ENCODE measurements around the gene WDR20.
A peak's percentile ranks its signal among the peaks of the same experiment; 100 is the strongest.
"Not testable (repeated sequence)": the region's sequence is repeated elsewhere in the genome, so short reads cannot be mapped to it uniquely, and the experiment has no call there.

Gene WDR20

DNA sequence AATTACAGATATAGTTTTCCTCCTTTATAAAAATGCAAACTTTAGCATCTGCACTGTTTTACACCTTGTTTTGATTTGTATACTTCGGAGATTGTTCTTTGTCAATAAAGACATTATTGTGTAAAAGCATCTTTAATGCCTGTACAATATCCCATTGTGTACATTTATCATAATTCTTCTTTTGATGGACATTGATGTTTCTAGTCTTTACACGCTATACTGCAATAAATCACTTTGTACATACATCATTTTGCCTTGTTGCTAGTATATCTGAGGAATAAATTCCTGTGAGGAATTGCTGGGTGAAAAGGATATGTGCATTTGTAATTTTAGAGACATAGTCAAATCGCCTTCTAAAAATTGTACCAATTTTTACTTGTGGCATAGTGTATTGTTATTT lies 30.4 kb downstream of the WDR20 start:
- TF ChIP-seq POLR2A (IDR thresholded peaks at IDR 0.05; ENCODE audit: low read depth, low read length): no peak
- DNase-seq (ENCODE audit: insufficient read length, low spot score) (no peak), FAIRE-seq (no peak)

- FAIRE-seq: peak; percentile 73
- DNase-seq (ENCODE audit: insufficient read length, low spot score): no peak
- TF ChIP-seq POLR2A (IDR thresholded peaks at IDR 0.05; ENCODE audit: low read depth, low read length): no peak
These were observed 31.7 kb downstream of the WDR20 start for GRCh38 chr14:102171173-102172020.

DNA sequence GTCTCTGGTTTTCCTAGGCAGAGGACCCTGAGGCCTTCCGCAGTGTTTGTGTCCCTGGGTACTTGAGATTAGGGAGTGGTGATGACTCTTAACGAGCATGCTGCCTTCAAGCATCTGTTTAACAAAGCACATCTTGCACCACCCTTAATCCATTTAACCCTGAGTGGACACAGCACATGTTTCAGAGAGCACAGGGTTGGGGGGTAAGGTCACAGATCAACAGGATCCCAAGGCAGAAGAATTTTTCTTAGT lies 32.2 kb downstream of the WDR20 start:
- FAIRE-seq; DNase-seq (ENCODE audit: insufficient read length, low spot score): not testable (repeated sequence)

DNA sequence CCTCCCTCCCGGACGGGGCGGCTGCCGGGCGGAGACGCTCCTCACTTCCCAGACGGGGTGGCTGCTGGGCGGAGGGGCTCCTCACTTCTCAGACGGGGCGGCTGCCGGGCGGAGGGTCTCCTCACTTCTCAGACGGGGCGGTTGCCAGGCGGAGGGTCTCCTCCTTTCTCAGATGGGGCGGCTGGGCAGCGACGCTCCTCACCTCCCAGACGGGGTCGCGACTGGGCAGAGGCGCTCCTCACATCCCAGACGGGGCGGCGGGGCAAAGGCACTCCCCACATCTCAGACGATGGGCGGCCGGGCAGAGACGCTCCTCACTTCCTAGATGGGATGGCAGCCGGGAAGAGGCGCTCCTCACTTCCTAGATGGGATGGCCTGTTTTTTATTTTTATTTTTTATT lies 33.0 kb downstream of the WDR20 start:
- not testable (repeated sequence) for DNase-seq (ENCODE audit: insufficient read length, low spot score); FAIRE-seq

DNA sequence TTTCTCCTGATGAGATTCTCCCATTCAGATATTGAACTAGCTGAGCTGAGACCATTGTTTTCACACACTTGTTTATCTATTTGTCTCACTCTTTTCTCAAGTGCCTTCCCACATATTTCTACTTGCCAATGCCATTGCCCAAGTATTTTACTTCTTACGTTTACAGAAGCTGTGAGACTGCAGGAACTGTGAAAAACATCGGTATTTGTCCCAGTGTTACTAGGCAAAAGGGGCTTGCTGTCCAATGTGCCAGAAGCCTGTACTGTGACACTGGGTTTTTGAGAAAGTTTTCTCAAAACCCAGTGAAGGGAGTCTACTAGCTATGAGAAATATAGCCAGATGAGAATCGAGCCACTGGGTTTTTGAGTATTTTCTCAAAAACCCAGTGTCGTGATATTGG lies 37.5 kb downstream of the WDR20 start:
- no peak for TF ChIP-seq POLR2A (IDR thresholded peaks at IDR 0.05; ENCODE audit: low read depth, low read length)
- DNase-seq (ENCODE audit: insufficient read length, low spot score) (no peak), FAIRE-seq (no peak)

GRCh38 chr14:102178806-102179205 lies 39.1 kb downstream of the WDR20 start:
- TF ChIP-seq POLR2A (IDR thresholded peaks at IDR 0.05; ENCODE audit: low read depth, low read length): no peak
- FAIRE-seq (no peak), DNase-seq (ENCODE audit: insufficient read length, low spot score) (no peak)

DNA sequence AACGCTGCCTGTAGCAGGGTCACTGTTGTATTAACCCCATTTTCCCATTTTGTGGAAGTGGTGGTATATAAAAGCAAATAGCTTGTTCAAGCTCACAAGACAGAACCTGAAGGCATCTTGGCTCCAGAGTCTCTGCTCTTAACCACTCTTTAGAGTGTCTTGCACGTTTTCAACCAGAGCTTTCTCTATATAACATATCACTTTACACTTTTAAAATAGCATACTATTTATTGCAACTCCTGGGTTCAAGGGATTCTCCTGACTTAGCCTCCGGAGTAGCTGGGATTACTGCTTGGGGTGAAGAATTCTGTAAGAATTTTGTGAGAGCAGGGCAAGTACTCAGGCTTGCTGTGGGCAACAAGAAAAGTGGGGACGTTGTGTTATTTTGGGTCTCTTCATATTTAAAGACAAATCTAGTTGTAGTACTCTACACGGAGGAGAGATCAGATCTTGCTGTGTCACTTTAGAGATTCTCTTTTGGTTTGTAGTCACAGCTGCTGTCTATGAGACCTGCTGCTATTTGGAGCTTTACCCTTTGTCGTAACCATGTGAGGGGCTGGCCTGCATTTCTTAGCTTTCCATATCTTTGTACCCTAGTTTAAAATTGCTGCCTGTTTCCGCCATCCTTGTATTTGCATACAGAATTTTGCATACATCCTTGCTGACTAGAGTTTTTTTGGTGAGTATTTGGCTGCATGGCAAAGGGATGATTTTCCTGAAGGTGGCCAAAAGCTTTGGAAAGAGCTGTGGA lies 40.7 kb downstream of the WDR20 start:
- DNase-seq (ENCODE audit: insufficient read length, low spot score): no peak
- no peak for FAIRE-seq
- TF ChIP-seq POLR2A (IDR thresholded peaks at IDR 0.05; ENCODE audit: low read depth, low read length): no peak

DNA sequence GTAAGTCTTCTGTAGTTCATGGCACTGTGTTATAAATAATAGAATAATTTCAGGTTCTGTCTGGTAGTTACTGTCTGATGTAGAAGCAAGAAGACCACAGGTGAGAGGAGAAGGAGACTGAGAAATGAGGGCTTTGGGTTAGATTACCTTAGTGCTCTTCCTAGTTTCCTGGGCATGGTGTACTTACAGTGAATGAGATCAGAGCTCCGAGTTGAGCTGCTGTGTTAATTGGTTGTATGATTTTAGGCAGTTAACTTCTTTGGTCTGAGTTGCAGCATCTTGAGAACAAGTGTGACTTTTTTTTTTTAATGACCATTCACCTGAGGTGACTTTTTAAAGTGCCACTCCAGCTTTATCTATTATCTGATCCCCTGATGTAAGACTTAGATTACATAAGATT lies 41.5 kb downstream of the WDR20 start:
- no peak for DNase-seq (ENCODE audit: insufficient read length, low spot score)
- no peak for FAIRE-seq
- TF ChIP-seq POLR2A (IDR thresholded peaks at IDR 0.05; ENCODE audit: low read depth, low read length): no peak

GRCh38 chr14:102182190-102182589 lies 42.5 kb downstream of the WDR20 start:
- FAIRE-seq (peak; percentile 85), DNase-seq (ENCODE audit: insufficient read length, low spot score) (peak; percentile 30)
- no peak for TF ChIP-seq POLR2A (IDR thresholded peaks at IDR 0.05; ENCODE audit: low read depth, low read length)

GRCh38 chr14:102182936-102183619 lies 43.4 kb downstream of the WDR20 start:
- FAIRE-seq: peak; percentile 15
- no peak for DNase-seq (ENCODE audit: insufficient read length, low spot score)
- no peak for TF ChIP-seq POLR2A (IDR thresholded peaks at IDR 0.05; ENCODE audit: low read depth, low read length)

DNA sequence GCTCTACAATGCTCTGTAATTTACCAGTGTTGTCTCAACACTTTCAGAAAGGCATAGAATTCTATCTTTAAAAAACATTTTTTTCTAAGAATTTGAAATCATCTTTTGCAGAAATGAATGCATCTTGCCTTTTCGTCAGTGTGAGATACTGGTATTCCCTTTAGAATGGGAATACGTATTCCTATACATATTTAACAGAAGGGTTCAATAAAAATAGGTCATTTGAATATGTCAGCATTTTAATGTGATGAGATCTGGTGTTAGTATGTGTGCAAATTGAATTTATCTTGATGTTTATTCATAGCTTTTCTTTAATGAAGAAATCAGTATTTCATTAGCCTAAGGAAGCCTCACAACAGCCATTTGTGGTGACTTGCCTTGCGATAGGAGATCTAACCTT lies 44.2 kb downstream of the WDR20 start:
- TF ChIP-seq POLR2A (IDR thresholded peaks at IDR 0.05; ENCODE audit: low read depth, low read length): no peak
- FAIRE-seq (peak; percentile 52), DNase-seq (ENCODE audit: insufficient read length, low spot score) (no peak)

DNA sequence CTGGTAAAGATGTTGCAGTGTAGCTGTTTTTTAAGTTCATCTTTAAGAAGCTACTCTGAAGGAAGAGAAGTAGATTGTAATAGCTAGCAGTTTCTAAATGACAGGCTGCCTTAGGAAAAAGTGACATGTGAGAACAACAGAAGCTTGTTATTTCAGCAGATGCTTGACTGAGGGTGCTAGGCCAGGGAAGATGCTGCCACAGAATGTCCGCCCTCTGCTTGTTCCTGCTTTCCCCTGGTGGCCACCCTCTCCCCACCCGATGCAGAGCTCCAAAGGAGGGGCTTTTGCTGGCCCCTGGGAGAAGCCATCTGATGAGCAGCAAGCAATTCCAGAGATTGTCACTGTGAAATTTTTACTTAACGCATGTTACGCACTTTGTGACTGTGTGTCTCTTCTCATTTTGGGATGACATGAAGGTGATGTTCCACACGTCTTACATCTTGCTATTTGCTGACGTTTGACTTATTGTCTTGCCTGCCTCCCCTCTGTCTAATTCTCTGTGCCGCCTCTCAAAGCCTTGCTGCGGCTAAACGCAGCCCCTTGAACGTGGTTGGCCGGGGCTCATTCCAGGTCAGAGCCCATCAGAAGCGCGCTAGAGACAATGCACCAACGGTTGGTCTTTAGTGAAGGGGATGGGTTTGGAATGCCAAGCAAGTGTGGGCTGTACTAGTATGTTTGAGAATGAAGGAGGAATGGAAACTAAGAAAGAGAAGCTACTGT lies 44.8 kb downstream of the WDR20 start:
- DNase-seq (ENCODE audit: insufficient read length, low spot score) (no peak), FAIRE-seq (no peak)
- TF ChIP-seq POLR2A (IDR thresholded peaks at IDR 0.05; ENCODE audit: low read depth, low read length): no peak

DNA sequence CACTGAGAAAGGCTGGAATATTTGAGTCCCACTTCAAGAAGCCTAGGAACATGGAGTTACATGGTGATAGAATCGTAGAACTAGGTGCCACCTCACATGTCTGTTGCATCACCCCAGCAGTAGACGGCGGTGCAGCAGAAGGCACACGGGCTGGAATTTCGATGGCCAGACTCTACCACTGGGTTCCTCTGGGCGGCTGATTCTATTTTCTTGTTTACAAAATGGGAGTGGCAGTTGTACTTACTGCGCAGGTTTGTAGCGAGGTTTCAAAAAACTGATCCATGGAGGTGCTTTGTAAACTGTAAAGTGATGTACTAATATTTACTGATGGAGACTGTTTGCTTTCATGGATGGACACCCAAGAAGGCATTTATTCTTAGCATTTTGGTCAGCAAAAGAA lies 45.7 kb downstream of the WDR20 start:
- FAIRE-seq (no peak), DNase-seq (ENCODE audit: insufficient read length, low spot score) (no peak)
- TF ChIP-seq POLR2A (IDR thresholded peaks at IDR 0.05; ENCODE audit: low read depth, low read length): no peak

DNA sequence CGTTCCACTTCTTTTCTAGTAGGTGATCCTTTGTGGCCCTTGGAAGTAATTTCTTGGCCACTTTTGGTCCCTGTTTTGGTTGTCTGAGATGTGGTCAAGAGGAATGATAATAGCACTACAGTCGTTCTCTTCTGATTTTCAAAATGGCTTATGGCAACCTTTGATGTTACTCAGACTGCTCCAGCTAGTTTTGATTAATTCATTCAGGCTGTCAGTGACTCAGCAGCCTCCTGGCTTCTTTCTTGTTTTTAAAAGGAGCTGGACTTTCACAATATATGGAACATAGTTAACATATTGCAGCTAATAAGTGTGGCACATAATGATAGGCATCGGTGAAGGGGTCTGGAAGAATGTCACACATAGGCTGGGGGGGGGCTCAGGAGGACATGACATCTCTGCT lies 47.3 kb downstream of the WDR20 start:
- FAIRE-seq (peak; percentile 99), DNase-seq (ENCODE audit: insufficient read length, low spot score) (peak; percentile 63)
- no peak for TF ChIP-seq POLR2A (IDR thresholded peaks at IDR 0.05; ENCODE audit: low read depth, low read length)

Data from H54 (cell line).